Spleen (tissue), 7 donors: ENCODE measurements around the gene FLAD1.

Experiments used
- CTCF ChIP-seq, 11 experiments: fragments of 200-600 bp in 7 of 11; fragments of 450-650 bp in 4 of 11; sonication (generic) in 4 of 11; IDR thresholded peaks in 8 of 11; conservative IDR thresholded peaks in 3 of 11; 1 replicate in 7 of 11; 2 replicates in 4 of 11; pipeline versions ENCODE4 v1.4.0 to v1.8.0; 2016 to 2021; ENCODE audit warnings: antibody characterized with exemption in 11 of 11, inconsistent platforms in 4 of 11, mild to moderate bottlenecking in 1 of 11
- POLR2A ChIP-seq, 3 donors: fragments of 450-650 bp; IDR thresholded peaks; one replicate each; pipeline ENCODE4 v1.5.1; 2017; ENCODE audit warnings: antibody characterized with exemption in 3 of 3, mild to moderate bottlenecking in 1 of 3
- POLR2AphosphoS5 ChIP-seq, 3 donors: sonication (generic); formaldehyde crosslinking; IDR thresholded peaks; one replicate each; pipeline ENCODE4 v1.5.1; 2017; ENCODE audit warnings: antibody characterized with exemption in 3 of 3
- donor health status: DM: no; HTN: no; CAD: no; lungs with moderate emphysema.
- donor health status: DM: no; HTN: no; CAD: no.
- donor health status: DM: no; HTN: no; CAD: no.

GRCh38 chr1:155029513-155030242, 46.5 kb downstream of the FLAD1 start:
- TF ChIP-seq POLR2A (IDR thresholded peaks at IDR 0.05) = no peak
- no peak for TF ChIP-seq POLR2AphosphoS5 (IDR thresholded peaks at IDR 0.05)
- TF ChIP-seq CTCF (IDR thresholded peaks at IDR 0.05 in 8 of 11, conservative IDR thresholded peaks at IDR 0.05 in 3 of 11) = no peak
